ENCODE measurements around the gene RREB1. TPM values are rescaled to one million over a fixed set of nuclear protein-coding genes. Genes with fewer than 3 reads are reported as not detected.

Gene RREB1
- polyA plus RNA-seq, 1 donor (not counting 4 experiments of a cell fraction or from before 2014, with no cell fraction given): 6.1 TPM

GRCh38 chr6:7110092-7110792 lies 2.5 kb downstream of the RREB1 start:
- Histone ChIP-seq H3K27ac (ENCODE audit: control insufficient read depth, insufficient read depth, low read length) (peak overlapping the region; percentile 66), H3K4me3 (ENCODE audit: control insufficient read depth in 2 of 3, extremely low read depth in 1 of 3, insufficient read depth in 2 of 3, low read depth in 1 of 3, low read length in 3 of 3) (peak overlapping the region; percentile 64 to 99 (median 96)), H3K9me3 (ENCODE audit: control insufficient read depth, low read depth, low read length) (no peaks in the 10 kb centered on the region), H3K4me2 (ENCODE audit: control insufficient read depth, extremely low read depth, insufficient read depth, low read depth, low read length) (peak overlapping the region; percentile 97), H2AFZ (ENCODE audit: control insufficient read depth, low read length) (no peak overlapping the region), H3K79me2 (ENCODE audit: control insufficient read depth, insufficient read depth, low read length) (peaks cover 74% of the 10 kb centered on the region), H3K4me1 (ENCODE audit: control insufficient read depth, extremely low read depth, insufficient read depth, low read length) (peaks cover 53% of the 10 kb centered on the region), H3K36me3 (ENCODE audit: control insufficient read depth in 2 of 2, extremely low read depth in 1 of 2, insufficient read depth in 2 of 2, low read length in 2 of 2) (peaks cover 0 to 4% of the 10 kb centered on the region in 2 experiments), H3K9ac (ENCODE audit: control insufficient read depth, extremely low read depth, insufficient read depth, low read length) (peak overlapping the region; percentile 97), H3K9me1 (ENCODE audit: control insufficient read depth, extremely low read depth, insufficient read depth, low read length) (peaks cover 16% of the 10 kb centered on the region), H3K27me3 (ENCODE audit: control insufficient read depth, extremely low read depth, insufficient read depth, low read length) (no peaks in the 10 kb centered on the region), H4K20me1 (ENCODE audit: control insufficient read depth, extremely low read depth, insufficient read depth, low read length) (peaks cover under 1% of the 10 kb centered on the region)
- TF ChIP-seq EZH2 (IDR thresholded peaks at IDR 0.05; ENCODE audit: low read length): no peak
- TF ChIP-seq CTCF (optimal IDR thresholded peaks at IDR 0.05 in 1 of 3, IDR thresholded peaks at IDR 0.05 in 1 of 3, conservative IDR thresholded peaks at IDR 0.05 in 1 of 3; ENCODE audit: extremely low read depth in 1 of 3, insufficient read depth in 2 of 3, low read length in 3 of 3): no peak
- DNase-seq (ENCODE audit: low read depth, low spot score) (no peak), FAIRE-seq (no peak)
- dilution Hi-C loops (cut with MboI; ENCODE audit: extremely low pct_ligation_motif_present, low sequenced_read_pairs): no loop called here

- peak overlapping the region; percentile 97 for H3K9ac ChIP-seq (ENCODE audit: control insufficient read depth, extremely low read depth, insufficient read depth, low read length)
- FAIRE-seq (no peak), DNase-seq (ENCODE audit: low read depth, low spot score) (no peak)
- H3K4me3 ChIP-seq (ENCODE audit: control insufficient read depth in 2 of 3, extremely low read depth in 1 of 3, insufficient read depth in 2 of 3, low read depth in 1 of 3, low read length in 3 of 3): peak overlapping the region in 2 of 3 experiments; percentile 96 to 99
- peaks cover 7% of the 10 kb centered on the region for H4K20me1 ChIP-seq (ENCODE audit: control insufficient read depth, extremely low read depth, insufficient read depth, low read length)
- peaks cover 0 to 8% of the 10 kb centered on the region in 2 experiments for H3K36me3 ChIP-seq (ENCODE audit: control insufficient read depth in 2 of 2, extremely low read depth in 1 of 2, insufficient read depth in 2 of 2, low read length in 2 of 2)
- peaks cover 18% of the 10 kb centered on the region for H3K9me1 ChIP-seq (ENCODE audit: control insufficient read depth, extremely low read depth, insufficient read depth, low read length)
- dilution Hi-C loops (cut with MboI; ENCODE audit: extremely low pct_ligation_motif_present, low sequenced_read_pairs): no loop called here
- H3K27me3 ChIP-seq (ENCODE audit: control insufficient read depth, extremely low read depth, insufficient read depth, low read length): no peaks in the 10 kb centered on the region
- H3K4me2 ChIP-seq (ENCODE audit: control insufficient read depth, extremely low read depth, insufficient read depth, low read depth, low read length): peak overlapping the region; percentile 97
- no peak overlapping the region for H2AFZ ChIP-seq (ENCODE audit: control insufficient read depth, low read length)
- H3K9me3 ChIP-seq (ENCODE audit: control insufficient read depth, low read depth, low read length): no peaks in the 10 kb centered on the region
- no peak for TF ChIP-seq CTCF (optimal IDR thresholded peaks at IDR 0.05 in 1 of 3, IDR thresholded peaks at IDR 0.05 in 1 of 3, conservative IDR thresholded peaks at IDR 0.05 in 1 of 3; ENCODE audit: extremely low read depth in 1 of 3, insufficient read depth in 2 of 3, low read length in 3 of 3)
- H3K79me2 ChIP-seq (ENCODE audit: control insufficient read depth, insufficient read depth, low read length): peaks cover 84% of the 10 kb centered on the region
- H3K4me1 ChIP-seq (ENCODE audit: control insufficient read depth, extremely low read depth, insufficient read depth, low read length): peaks cover 62% of the 10 kb centered on the region
- peak overlapping the region; percentile 26 for H3K27ac ChIP-seq (ENCODE audit: control insufficient read depth, insufficient read depth, low read length)
Observed at GRCh38 chr6:7111095-7111690, 3.4 kb downstream of the RREB1 start.

Measured in keratinocyte (primary cell).